HG03139 (cell line): ENCODE data around the gene KCNN3.

Experiments
- ATAC-seq: cut with Tn5 transposase; IDR thresholded peaks from one replicate; pipeline ENCODE4 v1.9.1; 2021; ENCODE audit not compliant: unreplicated experiment

The KCNN3 gene

GRCh38 chr1:154880671-154881070, 10.6 kb upstream of the KCNN3 start:
- no peak for ATAC-seq

- no peak for ATAC-seq
Observed at GRCh38 chr1:154879038-154879421, 8.9 kb upstream of the KCNN3 start.

DNA sequence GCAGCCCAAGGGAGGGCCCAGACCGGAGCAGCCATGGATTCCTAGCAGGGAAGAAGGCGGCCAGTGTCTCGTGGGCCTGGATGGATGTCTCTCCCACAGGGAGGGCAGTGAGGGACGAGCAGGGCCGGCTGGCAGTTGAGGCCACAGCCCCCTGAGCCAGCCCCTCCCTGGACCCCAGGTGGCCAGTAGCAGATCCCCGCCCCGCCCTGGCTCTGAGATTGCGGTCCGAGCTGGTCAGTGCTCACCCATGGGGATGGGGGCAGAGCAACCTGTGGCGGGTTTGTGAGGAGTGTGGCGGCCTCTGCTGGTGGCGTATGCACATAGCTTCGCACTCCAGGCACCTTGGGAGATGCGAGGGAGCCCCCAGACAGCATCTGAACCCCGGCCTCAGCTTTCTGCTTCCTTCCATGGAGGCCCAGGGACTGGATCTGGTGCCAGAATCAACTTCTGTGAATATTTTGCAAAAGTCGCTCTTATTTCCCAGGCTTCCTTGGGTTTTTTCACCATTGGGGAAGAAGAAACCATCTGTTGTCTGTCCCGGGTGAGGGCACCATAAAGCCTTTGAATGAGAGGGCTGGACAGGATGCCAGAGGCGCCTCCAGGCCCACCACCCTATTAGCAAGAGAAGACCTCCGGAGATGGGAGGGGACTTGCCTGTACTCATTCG, 8.4 kb upstream of the KCNN3 start:
- ATAC-seq = no peak

DNA sequence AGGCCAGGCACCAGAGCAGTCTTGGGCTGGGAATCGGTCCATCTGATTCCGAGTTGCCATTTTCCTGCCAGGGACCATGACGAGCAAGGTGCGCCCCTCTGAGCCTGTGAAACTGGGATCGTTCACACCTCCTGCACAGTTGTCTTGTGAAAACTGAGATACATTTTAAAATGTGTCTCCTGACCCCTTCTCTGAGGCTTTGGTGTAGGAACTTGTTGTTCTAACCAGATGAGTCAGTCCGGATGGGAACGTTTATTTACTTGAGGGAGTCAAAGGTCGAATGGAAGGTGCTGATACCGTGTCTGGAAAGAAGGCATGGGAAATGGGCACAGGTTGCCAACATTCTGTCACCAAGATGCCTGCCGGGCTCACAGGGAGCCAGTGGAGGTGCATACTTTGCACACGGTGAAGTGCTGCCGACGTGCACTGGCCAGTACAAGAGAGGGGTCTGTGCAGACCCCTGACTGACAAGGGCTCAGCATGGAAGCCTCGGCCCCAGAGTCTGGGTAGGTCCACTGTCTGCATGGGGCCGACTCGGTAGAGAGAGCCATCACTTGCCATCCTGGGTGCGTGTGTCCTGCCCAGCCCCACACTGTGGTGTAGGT, 7.4 kb upstream of the KCNN3 start:
- no peak for ATAC-seq

GRCh38 chr1:154876842-154877369, 6.8 kb upstream of the KCNN3 start:
- ATAC-seq = no peak

DNA sequence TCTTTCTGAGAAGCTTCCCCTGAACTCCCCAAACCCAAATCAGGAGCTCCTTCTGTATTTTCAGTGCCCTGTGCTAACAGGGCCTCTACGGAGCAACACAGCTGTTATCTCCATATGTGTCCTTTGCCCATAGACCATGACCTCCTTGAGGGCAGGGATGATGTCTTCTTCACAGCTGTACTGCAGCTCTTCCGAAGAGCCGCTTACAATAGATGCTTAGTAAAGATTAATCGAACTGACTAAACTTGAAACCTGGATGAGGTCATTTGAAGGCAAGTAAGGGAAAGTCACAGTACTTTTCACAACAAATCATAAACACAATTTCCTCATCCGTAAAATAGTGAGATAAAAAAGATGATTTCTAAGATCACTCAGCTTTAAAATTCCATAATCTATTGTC, 4.4 kb upstream of the KCNN3 start:
- ATAC-seq = no peak

- no peak for ATAC-seq
Observed at GRCh38 chr1:154873321-154873950, 3.4 kb upstream of the KCNN3 start.

DNA sequence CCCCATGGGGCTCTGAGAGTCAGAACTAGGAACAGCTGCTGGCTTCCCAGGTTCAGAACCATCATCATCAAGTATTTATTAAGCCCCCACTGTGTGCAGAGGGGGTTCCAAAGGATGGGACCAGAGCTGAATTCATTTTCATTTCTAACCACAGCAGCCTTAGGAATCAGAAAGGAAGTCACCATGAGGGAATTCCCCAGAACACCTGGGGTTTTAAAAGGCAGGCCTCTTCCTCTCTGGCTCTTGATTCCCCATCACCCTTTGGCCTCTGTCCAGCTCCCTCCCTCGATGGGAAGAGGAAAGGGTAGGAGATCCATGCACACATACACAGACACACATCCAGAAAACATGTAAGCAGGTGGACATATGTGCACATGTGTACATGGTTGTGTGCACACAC, 1.3 kb upstream of the KCNN3 start:
- ATAC-seq = no peak

DNA sequence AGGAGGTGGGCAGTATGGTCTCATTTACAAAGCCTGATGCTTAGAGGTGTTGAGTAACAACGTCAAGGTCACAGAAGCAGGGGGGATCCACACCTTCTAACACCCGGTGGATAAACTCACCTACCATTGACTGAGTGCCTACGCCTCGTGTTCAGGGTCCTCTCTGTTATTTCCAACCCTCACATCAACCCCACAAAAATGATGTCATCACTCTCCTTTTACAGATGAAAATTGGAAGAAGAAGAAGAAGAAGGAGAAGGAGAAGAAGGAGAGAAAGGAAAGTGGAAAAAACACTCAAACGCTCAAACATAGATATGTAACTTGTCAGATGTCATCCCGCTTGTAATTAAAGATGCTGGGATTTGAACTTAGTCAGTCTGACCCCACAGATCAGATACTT, 653 bp upstream of the KCNN3 start:
- no peak for ATAC-seq

GRCh38 chr1:154869351-154870114, 548 bp downstream of the KCNN3 start:
- no peak for ATAC-seq

DNA sequence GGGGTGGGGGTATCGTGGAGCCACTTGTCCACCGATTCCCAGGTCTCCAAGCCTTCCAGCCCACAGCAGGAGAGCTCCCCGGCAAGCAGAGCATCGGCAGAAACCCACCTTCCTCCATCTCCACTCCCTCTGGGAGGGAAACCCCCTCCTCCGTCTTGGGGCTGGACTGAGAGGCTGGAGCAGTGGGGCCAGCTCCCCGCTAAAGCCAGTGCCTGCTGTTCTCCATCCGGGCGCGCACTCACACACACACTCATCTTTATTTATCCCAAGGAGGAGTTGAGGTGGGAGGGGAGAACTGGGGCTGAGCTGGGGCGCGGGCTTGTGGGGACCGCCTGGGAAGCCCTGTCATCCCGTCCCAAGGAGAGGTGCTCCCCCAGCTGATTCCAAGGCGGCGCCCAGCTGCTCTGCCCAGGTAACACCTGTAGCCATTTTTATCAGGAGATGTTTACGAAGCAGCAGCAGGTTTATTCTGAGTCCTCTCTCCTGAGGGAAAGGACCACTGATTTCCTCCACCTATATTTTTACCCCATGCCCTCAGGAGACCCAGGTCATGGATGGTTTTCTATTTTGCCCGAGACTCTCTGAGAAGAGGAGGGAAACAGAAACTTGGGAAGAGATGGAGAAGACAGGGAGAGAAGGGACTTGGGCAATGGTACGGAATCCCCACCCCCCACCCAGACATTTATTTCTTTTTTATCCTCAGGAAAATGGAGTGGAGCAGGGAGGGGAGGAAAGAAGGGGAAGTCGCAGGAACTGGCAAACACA, 2.1 kb downstream of the KCNN3 start:
- ATAC-seq = no peak

GRCh38 chr1:154867064-154867825, 2.8 kb downstream of the KCNN3 start:
- ATAC-seq = no peak

GRCh38 chr1:154866257-154867063, 3.6 kb downstream of the KCNN3 start:
- no peak for ATAC-seq

DNA sequence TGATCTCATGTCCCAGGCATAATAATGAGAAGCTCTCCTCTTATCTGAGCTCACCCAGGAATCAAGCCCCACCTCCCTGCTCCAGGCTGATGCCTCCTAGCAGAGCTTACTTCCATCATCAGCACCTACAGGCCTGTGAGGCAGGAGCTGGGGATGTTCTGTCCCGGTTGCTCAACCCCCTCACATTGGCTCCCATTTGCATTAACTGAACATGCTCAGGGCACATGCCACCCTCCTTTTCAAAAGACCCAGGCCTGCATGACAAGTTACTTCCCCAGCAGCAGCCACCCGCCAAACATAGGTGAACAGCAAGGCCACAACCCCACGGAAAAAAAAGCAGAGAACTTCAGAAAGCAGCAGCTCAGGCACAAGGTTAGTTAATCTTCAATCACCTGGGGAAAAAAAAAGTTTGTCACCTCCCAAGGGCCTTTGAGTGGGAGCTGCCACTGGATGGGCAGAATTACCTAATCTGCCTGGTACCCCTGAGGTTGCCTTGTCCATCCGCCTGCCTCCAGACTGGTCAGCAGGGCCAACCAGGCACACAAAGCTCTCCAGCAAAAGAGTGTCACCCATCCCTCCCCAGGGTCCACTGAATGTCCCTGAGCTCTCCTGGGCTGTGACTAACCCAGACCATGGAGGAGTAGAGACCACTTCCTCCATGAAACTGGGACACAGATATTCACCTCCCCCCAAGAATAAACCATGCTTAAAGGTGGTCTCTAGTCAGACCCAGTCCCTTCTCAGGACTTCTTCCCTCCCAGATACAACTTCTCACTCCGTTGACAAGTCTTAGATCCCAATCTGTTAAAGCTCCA, 4.4 kb downstream of the KCNN3 start:
- no peak for ATAC-seq

GRCh38 chr1:154864189-154864975, 5.7 kb downstream of the KCNN3 start:
- ATAC-seq = no peak

- ATAC-seq = no peak
Observed at GRCh38 chr1:154863315-154864174, 6.5 kb downstream of the KCNN3 start.

DNA sequence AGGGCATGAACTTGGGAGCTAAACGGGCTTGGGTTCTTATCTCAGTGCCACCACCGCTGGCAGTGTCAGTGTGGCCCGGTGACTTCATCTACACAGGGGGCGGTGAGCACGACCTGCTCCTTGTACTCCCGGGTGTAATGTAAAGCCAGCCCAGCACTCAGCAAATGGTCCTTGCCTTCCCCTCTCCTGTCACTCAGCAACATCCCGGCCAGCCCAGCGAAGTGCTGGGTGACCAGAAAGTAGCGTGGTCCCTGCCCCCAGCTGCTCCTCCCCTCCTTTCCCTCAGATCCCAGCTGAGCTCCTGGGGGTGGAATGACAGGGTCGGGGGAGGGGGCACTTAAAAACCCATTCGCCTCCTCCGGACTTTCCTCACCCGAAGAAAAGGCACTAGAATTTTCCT, 7.2 kb downstream of the KCNN3 start:
- no peak for ATAC-seq
